HS-27A (cell line): ENCODE data around the gene CDKN1A.

Experiments
- DNase-seq: peaks from one replicate; pipeline ENCODE4 v3.0.0-alpha.2; 2012; ENCODE audit warnings: low read depth, missing footprints

CDKN1A gene

GRCh38 chr6:36655085-36655724, 23.3 kb upstream of the CDKN1A start:
- no peak for DNase-seq

GRCh38 chr6:36656441-36656840, 22.1 kb upstream of the CDKN1A start:
- no peak for DNase-seq

- no peak for DNase-seq
Measured at GRCh38 chr6:36657271-36657670, 21.2 kb upstream of the CDKN1A start.

GRCh38 chr6:36657942-36658544, 20.5 kb upstream of the CDKN1A start:
- DNase-seq: no peak

- no peak for DNase-seq
Measured at GRCh38 chr6:36659271-36659670, 19.2 kb upstream of the CDKN1A start.

GRCh38 chr6:36660771-36661471, 17.6 kb upstream of the CDKN1A start:
- DNase-seq: no peak

- no peak for DNase-seq
Measured at GRCh38 chr6:36662380-36662779, 16.1 kb upstream of the CDKN1A start.

- DNase-seq: no peak
Measured at GRCh38 chr6:36662827-36663256, 15.7 kb upstream of the CDKN1A start.

- DNase-seq: no peak
Measured at GRCh38 chr6:36663504-36664446, 14.7 kb upstream of the CDKN1A start.

- DNase-seq: no peak
Measured at GRCh38 chr6:36665180-36665579, 13.3 kb upstream of the CDKN1A start.

GRCh38 chr6:36666287-36666686, 12.2 kb upstream of the CDKN1A start:
- DNase-seq: no peak

- DNase-seq: no peak
Measured at GRCh38 chr6:36666826-36667591, 11.5 kb upstream of the CDKN1A start.

- no peak for DNase-seq
Measured at GRCh38 chr6:36668591-36668990, 9.9 kb upstream of the CDKN1A start.

GRCh38 chr6:36669002-36669401, 9.5 kb upstream of the CDKN1A start:
- DNase-seq: no peak

GRCh38 chr6:36670271-36670670, 8.2 kb upstream of the CDKN1A start:
- DNase-seq: no peak

- DNase-seq: no peak
Measured at GRCh38 chr6:36671687-36672375, 6.7 kb upstream of the CDKN1A start.

GRCh38 chr6:36673882-36674281, 4.6 kb upstream of the CDKN1A start:
- DNase-seq: no peak

GRCh38 chr6:36674942-36675341, 3.6 kb upstream of the CDKN1A start:
- DNase-seq: no peak

- DNase-seq: no peak
Measured at GRCh38 chr6:36676141-36677058, 2.1 kb upstream of the CDKN1A start.
